Mesenchymal stem cell (in vitro differentiated cells and primary cell): ENCODE data around the gene CFAP69.
A peak's percentile ranks its signal among the peaks of the same experiment; 100 is the strongest.
"Not testable (repeated sequence)": the region's sequence is repeated elsewhere in the genome, so short reads cannot be mapped to it uniquely, and the experiment has no call there.

Source experiments
- DNase-seq: peaks from one replicate; pipeline ENCODE4 v3.0.0-alpha.2; 2013
- H2AFZ ChIP-seq: one replicate; pipeline ENCODE4 v1.6.1; 2013; ENCODE audit warnings: low read depth, mild to moderate bottlenecking, control low read depth, inconsistent platforms, low read length, moderate library complexity
- H2AK5ac ChIP-seq: 2 replicates; pipeline ENCODE4 v1.6.1; 2013; ENCODE audit warnings: low read length, moderate library complexity, mild to moderate bottlenecking, inconsistent platforms; ENCODE audit not compliant: severe bottlenecking
- H2BK120ac ChIP-seq: one replicate; pipeline ENCODE4 v1.6.1; 2013; ENCODE audit warnings: low read depth, mild to moderate bottlenecking, inconsistent platforms, low read length, moderate library complexity
- H2BK12ac ChIP-seq, 2 experiments: one replicate each; pipeline ENCODE4 v1.6.1; 2013; ENCODE audit warnings: inconsistent platforms in 2 of 2, low read length in 2 of 2, mild to moderate bottlenecking in 2 of 2, moderate library complexity in 2 of 2, control low read depth in 1 of 2
- H2BK15ac ChIP-seq: one replicate; pipeline ENCODE4 v1.6.1; 2013; ENCODE audit warnings: mild to moderate bottlenecking, low read depth, inconsistent platforms; ENCODE audit not compliant: poor library complexity, severe bottlenecking
- H2BK5ac ChIP-seq: 2 replicates; pipeline ENCODE4 v1.6.1; 2013; ENCODE audit warnings: low read depth, mild to moderate bottlenecking, low read length, control low read depth, inconsistent platforms; ENCODE audit not compliant: poor library complexity, severe bottlenecking
- H3K14ac ChIP-seq, 2 experiments: one replicate each; pipeline ENCODE4 v1.6.1; 2013; ENCODE audit warnings: inconsistent platforms in 2 of 2, low read length in 2 of 2, control low read depth in 1 of 2, mild to moderate bottlenecking in 1 of 2, moderate library complexity in 1 of 2
- H3K18ac ChIP-seq, 2 experiments: one replicate each; pipeline ENCODE4 v1.6.1; 2013; ENCODE audit warnings: inconsistent platforms in 2 of 2, low read length in 2 of 2, control low read depth in 1 of 2, low read depth in 1 of 2, mild to moderate bottlenecking in 1 of 2
- H3K23ac ChIP-seq, 2 experiments: one replicate each; pipeline ENCODE4 v1.6.1; 2013; ENCODE audit warnings: inconsistent platforms in 2 of 2, low read length in 2 of 2, mild to moderate bottlenecking in 2 of 2, moderate library complexity in 2 of 2, control low read depth in 1 of 2
- H3K27ac ChIP-seq: 2 replicates; pipeline ENCODE4 v1.5.1; 2013; ENCODE audit warnings: mild to moderate bottlenecking, moderate library complexity, low read length, control low read depth, inconsistent platforms; ENCODE audit not compliant: poor library complexity, severe bottlenecking
- H3K27me3 ChIP-seq, 2 experiments: 2 replicates each; pipeline versions ENCODE4 v1.6.1 to v1.7.0; 2013; ENCODE audit warnings: low read length in 2 of 2, mild to moderate bottlenecking in 2 of 2, moderate library complexity in 2 of 2, control low read depth in 1 of 2, inconsistent platforms in 1 of 2; ENCODE audit not compliant: control insufficient read depth in 1 of 2, insufficient read depth in 1 of 2
- H3K36me3 ChIP-seq, 2 experiments: 2 replicates each; pipeline versions ENCODE4 v1.6.1 to v1.7.0; 2013; ENCODE audit warnings: low read length in 2 of 2, control low read depth in 1 of 2, inconsistent platforms in 1 of 2, low read depth in 1 of 2, mild to moderate bottlenecking in 1 of 2; ENCODE audit not compliant: insufficient read depth in 2 of 2, control insufficient read depth in 1 of 2
- H3K4ac ChIP-seq, 2 experiments: one replicate each; pipeline ENCODE4 v1.6.1; 2013; ENCODE audit warnings: inconsistent platforms in 2 of 2, low read length in 2 of 2, mild to moderate bottlenecking in 2 of 2, moderate library complexity in 2 of 2, control low read depth in 1 of 2, low read depth in 1 of 2
- H3K4me1 ChIP-seq: 2 replicates; pipeline ENCODE4 v1.6.1; 2013; ENCODE audit warnings: low read depth, low read length, control low read depth; ENCODE audit not compliant: control insufficient read depth, insufficient read depth
- H3K4me2 ChIP-seq: 2 replicates; pipeline ENCODE4 v1.6.1; 2013; ENCODE audit warnings: low read length, mild to moderate bottlenecking, inconsistent platforms; ENCODE audit not compliant: poor library complexity, severe bottlenecking
- H3K4me3 ChIP-seq, 2 experiments: 2 replicates each; pipeline versions ENCODE4 v1.5.1 to v1.7.0; 2013; ENCODE audit warnings: low read length in 2 of 2, mild to moderate bottlenecking in 2 of 2, control low read depth in 1 of 2, low read depth in 1 of 2; ENCODE audit not compliant: insufficient read depth in 1 of 2
- H3K79me1 ChIP-seq: replicated peaks from 2 replicates; pipeline ENCODE4 v1.6.1; 2013; ENCODE audit warnings: mild to moderate bottlenecking, control low read depth, low read length, inconsistent platforms; ENCODE audit not compliant: poor library complexity, severe bottlenecking
- H3K9ac ChIP-seq: 2 replicates; pipeline ENCODE4 v1.7.0; 2013; ENCODE audit warnings: mild to moderate bottlenecking, low read length, moderate library complexity
- H3K9me3 ChIP-seq: 2 replicates; pipeline ENCODE4 v1.7.0; 2013; ENCODE audit warnings: mild to moderate bottlenecking, low read length; ENCODE audit not compliant: control insufficient read depth
- H4K8ac ChIP-seq: one replicate; pipeline ENCODE4 v1.6.1; 2013; ENCODE audit warnings: inconsistent platforms, mild to moderate bottlenecking, low read length, moderate library complexity
- H4K91ac ChIP-seq: one replicate; pipeline ENCODE4 v1.6.1; 2013; ENCODE audit warnings: mild to moderate bottlenecking, low read length, inconsistent platforms
- WGBS: methylation state at CpG from one replicate; pipeline ENCODE4 v1.1.7; 2013; ENCODE audit warnings: mixed read lengths; 5-methylcytosine and 5-hydroxymethylcytosine counted together

Gene CFAP69

DNA sequence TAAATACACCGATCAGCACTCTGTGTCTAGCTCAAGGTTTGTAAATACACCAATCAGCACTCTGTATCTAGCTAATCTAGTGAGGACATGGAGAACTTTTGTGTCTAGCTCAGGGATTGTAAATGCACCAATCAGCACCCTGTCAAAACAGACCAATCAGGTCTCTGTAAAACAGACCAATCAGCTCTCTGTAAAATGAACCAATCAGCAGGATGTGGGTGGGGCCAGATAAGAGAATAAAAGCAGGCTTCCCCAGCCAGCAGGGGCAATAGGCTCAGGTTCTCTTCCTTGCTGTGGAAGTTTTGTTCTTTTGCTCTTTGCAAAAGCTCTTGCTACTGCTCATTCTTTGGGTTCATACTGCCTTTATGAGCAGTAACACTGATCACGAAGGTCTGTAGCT, 90.0 kb downstream of the CFAP69 start:
- H3K9me3 ChIP-seq, H3K18ac ChIP-seq, H2BK120ac ChIP-seq, H3K36me3 ChIP-seq, H3K4ac ChIP-seq, H3K27ac ChIP-seq, H3K14ac ChIP-seq, H2BK12ac ChIP-seq, H3K4me1 ChIP-seq, H2BK5ac ChIP-seq, H3K9ac ChIP-seq, H4K8ac ChIP-seq, H3K4me3 ChIP-seq, H3K23ac ChIP-seq, H3K27me3 ChIP-seq, H2AFZ ChIP-seq, H2AK5ac ChIP-seq, H4K91ac ChIP-seq, DNase-seq, H3K4me2 ChIP-seq, H3K79me1 ChIP-seq, H2BK15ac ChIP-seq: not testable (repeated sequence)
- WGBS, result 71% methylated on average over 1 of the region's 2 CpGs

DNA sequence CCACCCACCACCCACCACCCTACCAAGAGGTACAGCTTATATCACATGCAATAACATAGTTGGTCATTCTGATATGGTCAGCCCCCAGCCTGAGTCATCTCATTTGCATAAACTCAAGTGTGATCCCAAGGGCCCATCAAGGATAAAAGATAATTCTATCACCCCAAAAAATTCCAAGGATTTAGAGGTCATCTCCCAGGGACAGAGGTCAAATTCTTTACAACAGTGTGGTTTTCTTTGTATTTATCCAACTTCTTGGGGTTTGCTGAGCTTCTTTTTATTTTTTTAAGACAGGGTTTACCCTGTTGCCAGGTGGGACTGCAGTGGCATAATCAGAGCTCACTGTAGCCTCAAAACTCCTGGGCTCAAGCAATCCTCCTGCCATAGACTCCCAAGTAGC, 92.1 kb downstream of the CFAP69 start:
- Histone ChIP-seq H3K27me3 (no peaks in the 10 kb centered on the region), H3K23ac (no peak overlapping the region), H3K4ac (no peak overlapping the region), H3K79me1 (no peaks in the 10 kb centered on the region), H2BK15ac (no peak overlapping the region), H3K27ac (no peak overlapping the region), H3K4me3 (no peak overlapping the region), H2BK120ac (no peak overlapping the region), H2BK12ac (no peak overlapping the region), H3K4me2 (no peak overlapping the region), H3K4me1 (no peaks in the 10 kb centered on the region), H3K36me3 (no peaks in the 10 kb centered on the region), H3K9ac (no peak overlapping the region), H3K9me3 (no peaks in the 10 kb centered on the region), H2AK5ac (no peak overlapping the region), H3K14ac (no peak overlapping the region), H3K18ac (no peak overlapping the region), H2BK5ac (no peak overlapping the region), H2AFZ (no peak overlapping the region), H4K8ac (no peak overlapping the region), H4K91ac (no peak overlapping the region)
- DNase-seq, result no peak

GRCh38 chr7:90345016-90345415, 100.0 kb downstream of the CFAP69 start:
- Histone ChIP-seq H3K27me3 (no peaks in the 10 kb centered on the region), H2AK5ac (no peak overlapping the region), H2BK120ac (no peak overlapping the region), H2BK15ac (no peak overlapping the region), H3K9ac (peak overlapping the region; percentile 98), H3K27ac (no peak overlapping the region), H3K14ac (no peak overlapping the region), H3K18ac (no peak overlapping the region), H3K4ac (no peak overlapping the region), H3K9me3 (no peaks in the 10 kb centered on the region), H3K4me1 (peaks cover 4% of the 10 kb centered on the region), H3K4me2 (no peak overlapping the region), H2BK12ac (no peak overlapping the region), H3K4me3 (peak overlapping the region in 1 of 2 experiments; percentile 98), H4K8ac (no peak overlapping the region), H4K91ac (no peak overlapping the region), H3K36me3 (no peaks in the 10 kb centered on the region), H3K23ac (no peak overlapping the region), H3K79me1 (peaks cover 13% of the 10 kb centered on the region), H2BK5ac (no peak overlapping the region), H2AFZ (no peak overlapping the region)
- no peak for DNase-seq

GRCh38 chr7:90345595-90346335, 100.8 kb downstream of the CFAP69 start:
- Histone ChIP-seq H2AFZ (peak overlapping the region; percentile 6), H3K14ac (no peak overlapping the region), H3K4me2 (peak overlapping the region; percentile 82), H4K91ac (no peak overlapping the region), H4K8ac (peak overlapping the region; percentile 69), H3K9me3 (no peaks in the 10 kb centered on the region), H3K36me3 (no peaks in the 10 kb centered on the region), H2BK12ac (no peak overlapping the region), H2BK15ac (no peak overlapping the region), H3K4me3 (peak overlapping the region; percentile 18 to 98), H2BK120ac (no peak overlapping the region), H3K9ac (peak overlapping the region; percentile 98), H3K18ac (peak overlapping the region in 1 of 2 experiments; percentile 66), H3K23ac (no peak overlapping the region), H3K27ac (peak overlapping the region; percentile 77), H3K4me1 (peaks cover 4% of the 10 kb centered on the region), H3K79me1 (peaks cover 15% of the 10 kb centered on the region), H2BK5ac (no peak overlapping the region), H2AK5ac (no peak overlapping the region), H3K27me3 (no peaks in the 10 kb centered on the region), H3K4ac (peak overlapping the region in 1 of 2 experiments; percentile 32)
- peak; percentile 57 for DNase-seq
- 9% methylated on average over 16 of the region's 18 CpGs for WGBS
